ENCODE measurements around the gene NDUFA12. TPM values are rescaled to one million over a fixed set of nuclear protein-coding genes. Genes with fewer than 3 reads are reported as not detected.

Gene NDUFA12
- polyA plus RNA-seq, 4 donors = 101 to 124 (median 114) TPM

- DNase-seq (ENCODE audit: low read depth in 4 of 4, low spot score in 2 of 4) = no peak
These were observed 60.8 kb downstream of the NDUFA12 start for GRCh38 chr12:94942663-94943062.

- no peak for DNase-seq (ENCODE audit: low read depth in 4 of 4, low spot score in 2 of 4)
These were observed 62.0 kb downstream of the NDUFA12 start for GRCh38 chr12:94941440-94941862.

- no peak for DNase-seq (ENCODE audit: low read depth in 4 of 4, low spot score in 2 of 4)
These were observed 62.7 kb downstream of the NDUFA12 start for GRCh38 chr12:94940771-94941170.

GRCh38 chr12:94938583-94938982, 64.9 kb downstream of the NDUFA12 start:
- DNase-seq (ENCODE audit: low read depth in 4 of 4, low spot score in 2 of 4) = no peak

- DNase-seq (ENCODE audit: low read depth in 4 of 4, low spot score in 2 of 4) = no peak
These were observed 72.7 kb downstream of the NDUFA12 start for GRCh38 chr12:94930772-94931171.

GRCh38 chr12:94930216-94930654, 73.3 kb downstream of the NDUFA12 start:
- no peak for DNase-seq (ENCODE audit: low read depth in 4 of 4, low spot score in 2 of 4)

GRCh38 chr12:94929780-94930179, 73.7 kb downstream of the NDUFA12 start:
- DNase-seq (ENCODE audit: low read depth in 4 of 4, low spot score in 2 of 4) = no peak

- DNase-seq (ENCODE audit: low read depth in 4 of 4, low spot score in 2 of 4) = no peak
These were observed 77.8 kb downstream of the NDUFA12 start for GRCh38 chr12:94925729-94926128.

GRCh38 chr12:94925206-94925605, 78.3 kb downstream of the NDUFA12 start:
- DNase-seq (ENCODE audit: low read depth in 4 of 4, low spot score in 2 of 4) = no peak

- no peak for DNase-seq (ENCODE audit: low read depth in 4 of 4, low spot score in 2 of 4)
These were observed 80.9 kb downstream of the NDUFA12 start for GRCh38 chr12:94922561-94922960.

Other genes with a start within 250 kb of the NDUFA12 start
- 10 to 100 TPM; 54.7 to 86.8 (median 72.3) TPM for gene NR2C1, start 69.9 kb upstream of the NDUFA12 start, polyA plus RNA-seq (ENCODE audit: insufficient read length in 4 of 4)
- 10 to 100 TPM in 2 of 4 donors, 1 to 10 TPM in 2; 9.5 to 11.8 (median 10.7) TPM for gene FGD6, start 213.8 kb upstream of the NDUFA12 start, polyA plus RNA-seq (ENCODE audit: insufficient read length in 4 of 4)
- gene VEZT, start 214.1 kb upstream of the NDUFA12 start, polyA plus RNA-seq (ENCODE audit: insufficient read length in 4 of 4) = 10 to 100 TPM; 69.9 to 90.3 (median 78.3) TPM